ENCODE measurements around the gene BLM.
"Not testable (repeated sequence)": the region's sequence is repeated elsewhere in the genome, so short reads cannot be mapped to it uniquely, and the experiment has no call there.

The BLM gene

GRCh38 chr15:90730290-90730689 lies 13.1 kb downstream of the BLM start:
- no peak for DNase-seq (ENCODE audit: low read depth in 2 of 3, low spot score in 2 of 3)

GRCh38 chr15:90735923-90736322 lies 18.8 kb downstream of the BLM start:
- DNase-seq (ENCODE audit: low read depth in 2 of 3, low spot score in 2 of 3), result no peak

- not testable (repeated sequence) for DNase-seq (ENCODE audit: low read depth in 2 of 3, low spot score in 2 of 3)
Measured at GRCh38 chr15:90740545-90740944, 23.4 kb downstream of the BLM start.

DNA sequence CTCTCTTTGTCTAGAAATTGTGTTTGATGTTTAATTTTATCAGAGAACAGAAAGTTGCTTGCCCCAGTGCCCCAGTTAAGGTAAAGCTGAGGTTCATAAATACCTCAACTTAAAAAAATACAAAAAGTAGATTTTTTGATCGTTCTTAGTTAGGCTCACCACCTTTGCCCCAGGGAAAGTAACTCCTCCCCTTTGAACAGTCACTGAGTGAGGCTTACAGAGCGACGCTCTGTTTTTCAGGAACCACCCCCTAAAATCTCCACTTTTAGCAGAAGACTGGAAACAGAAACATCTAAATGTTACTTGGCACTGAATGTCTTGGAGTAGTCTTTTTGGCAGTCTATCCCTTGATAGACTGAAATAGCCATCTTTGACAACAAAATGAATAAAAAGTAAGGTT lies 24.9 kb downstream of the BLM start:
- DNase-seq (ENCODE audit: low read depth in 2 of 3, low spot score in 2 of 3), result no peak

- DNase-seq (ENCODE audit: low read depth in 2 of 3, low spot score in 2 of 3), result no peak
Measured at GRCh38 chr15:90743407-90743806, 26.3 kb downstream of the BLM start.

GRCh38 chr15:90744759-90745402 lies 27.7 kb downstream of the BLM start:
- DNase-seq (ENCODE audit: low read depth in 2 of 3, low spot score in 2 of 3), result no peak

DNA sequence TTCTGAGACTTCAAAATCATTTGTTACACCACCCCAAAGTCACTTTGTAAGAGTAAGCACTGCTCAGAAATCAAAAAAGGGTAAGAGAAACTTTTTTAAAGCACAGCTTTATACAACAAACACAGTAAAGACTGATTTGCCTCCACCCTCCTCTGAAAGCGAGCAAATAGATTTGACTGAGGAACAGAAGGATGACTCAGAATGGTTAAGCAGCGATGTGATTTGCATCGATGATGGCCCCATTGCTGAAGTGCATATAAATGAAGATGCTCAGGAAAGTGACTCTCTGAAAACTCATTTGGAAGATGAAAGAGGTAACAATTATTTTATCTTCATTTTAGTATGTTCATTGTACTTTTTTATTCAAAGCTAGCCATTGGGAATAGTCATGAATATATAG lies 32.6 kb downstream of the BLM start:
- DNase-seq (ENCODE audit: low read depth in 2 of 3, low spot score in 2 of 3), result no peak

GRCh38 chr15:90750186-90750585 lies 33.0 kb downstream of the BLM start:
- no peak for DNase-seq (ENCODE audit: low read depth in 2 of 3, low spot score in 2 of 3)

- no peak for DNase-seq (ENCODE audit: low read depth in 2 of 3, low spot score in 2 of 3)
Measured at GRCh38 chr15:90751300-90751825, 34.2 kb downstream of the BLM start.

DNA sequence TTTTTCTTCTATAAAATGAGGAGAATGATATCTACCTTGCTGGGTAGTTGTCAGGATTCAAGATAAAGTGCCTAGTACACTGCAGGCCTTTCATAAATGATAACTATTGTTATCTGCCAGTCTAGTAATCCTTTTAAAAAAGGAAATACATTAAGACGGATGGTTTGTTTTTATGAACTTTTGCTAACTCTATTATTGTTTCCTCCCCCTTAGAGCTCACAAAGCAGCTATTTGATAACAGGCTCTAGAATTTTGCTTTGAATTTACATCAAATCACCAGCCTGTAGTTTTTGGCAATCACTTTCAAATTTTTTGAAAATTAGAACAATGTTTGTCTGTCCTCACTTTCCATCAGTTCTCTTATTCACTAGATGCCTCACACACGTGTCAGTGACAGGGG lies 39.8 kb downstream of the BLM start:
- DNase-seq (ENCODE audit: low read depth in 2 of 3, low spot score in 2 of 3), result no peak

DNA sequence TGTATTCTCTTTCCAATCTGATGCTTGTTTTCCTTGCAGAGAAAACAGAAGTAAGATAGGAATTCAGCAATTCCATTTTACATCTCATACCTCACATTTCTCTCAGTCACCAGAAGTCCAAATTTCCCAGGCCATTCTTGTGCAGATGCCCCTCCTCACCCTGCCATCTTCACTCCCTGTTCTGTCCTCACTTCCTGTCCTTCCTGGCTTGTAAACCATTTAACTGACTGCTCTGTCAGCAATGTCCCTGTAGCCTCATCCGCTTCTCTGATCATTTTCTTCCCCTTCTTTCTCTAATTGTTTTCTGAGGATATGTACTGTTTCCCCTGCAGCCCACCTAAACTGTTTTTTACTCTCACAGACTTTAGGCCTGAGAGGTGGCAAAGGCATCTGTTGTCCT lies 40.3 kb downstream of the BLM start:
- DNase-seq (ENCODE audit: low read depth in 2 of 3, low spot score in 2 of 3), result no peak

DNA sequence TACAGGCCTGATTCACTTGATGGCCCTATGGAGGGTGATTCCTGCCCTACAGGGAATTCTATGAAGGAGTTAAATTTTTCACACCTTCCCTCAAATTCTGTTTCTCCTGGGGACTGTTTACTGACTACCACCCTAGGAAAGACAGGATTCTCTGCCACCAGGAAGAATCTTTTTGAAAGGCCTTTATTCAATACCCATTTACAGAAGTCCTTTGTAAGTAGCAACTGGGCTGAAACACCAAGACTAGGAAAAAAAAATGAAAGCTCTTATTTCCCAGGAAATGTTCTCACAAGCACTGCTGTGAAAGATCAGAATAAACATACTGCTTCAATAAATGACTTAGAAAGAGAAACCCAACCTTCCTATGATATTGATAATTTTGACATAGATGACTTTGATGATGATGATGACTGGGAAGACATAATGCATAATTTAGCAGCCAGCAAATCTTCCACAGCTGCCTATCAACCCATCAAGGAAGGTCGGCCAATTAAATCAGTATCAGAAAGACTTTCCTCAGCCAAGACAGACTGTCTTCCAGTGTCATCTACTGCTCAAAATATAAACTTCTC lies 43.6 kb downstream of the BLM start:
- no peak for DNase-seq (ENCODE audit: low read depth in 2 of 3, low spot score in 2 of 3)

- DNase-seq (ENCODE audit: low read depth in 2 of 3, low spot score in 2 of 3), result no peak
Measured at GRCh38 chr15:90761629-90762028, 44.5 kb downstream of the BLM start.

- no peak for DNase-seq (ENCODE audit: low read depth in 2 of 3, low spot score in 2 of 3)
Measured at GRCh38 chr15:90762109-90762508, 45.0 kb downstream of the BLM start.

GRCh38 chr15:90763366-90764099 lies 46.4 kb downstream of the BLM start:
- no peak for DNase-seq (ENCODE audit: low read depth in 2 of 3, low spot score in 2 of 3)

GRCh38 chr15:90765531-90765930 lies 48.4 kb downstream of the BLM start:
- no peak for DNase-seq (ENCODE audit: low read depth in 2 of 3, low spot score in 2 of 3)

DNA sequence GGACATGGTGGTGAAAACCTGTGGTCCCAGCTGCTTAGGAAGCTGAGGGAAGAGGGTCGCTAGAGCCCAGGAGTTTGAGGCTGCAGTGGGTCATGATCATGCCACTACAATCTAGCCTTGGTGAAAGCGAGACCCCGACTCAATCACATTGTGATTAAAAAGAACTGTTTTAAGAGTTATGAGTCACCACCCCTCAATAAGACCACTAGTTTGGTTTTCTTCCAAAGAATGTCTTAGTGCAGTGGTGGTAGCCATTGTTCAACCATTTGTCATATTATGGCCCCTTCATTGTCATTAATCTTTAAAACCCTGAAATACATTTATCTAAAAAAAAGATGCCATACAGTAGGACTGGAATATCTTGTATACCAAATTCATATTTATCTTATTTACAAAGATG lies 48.8 kb downstream of the BLM start:
- no peak for DNase-seq (ENCODE audit: low read depth in 2 of 3, low spot score in 2 of 3)

DNA sequence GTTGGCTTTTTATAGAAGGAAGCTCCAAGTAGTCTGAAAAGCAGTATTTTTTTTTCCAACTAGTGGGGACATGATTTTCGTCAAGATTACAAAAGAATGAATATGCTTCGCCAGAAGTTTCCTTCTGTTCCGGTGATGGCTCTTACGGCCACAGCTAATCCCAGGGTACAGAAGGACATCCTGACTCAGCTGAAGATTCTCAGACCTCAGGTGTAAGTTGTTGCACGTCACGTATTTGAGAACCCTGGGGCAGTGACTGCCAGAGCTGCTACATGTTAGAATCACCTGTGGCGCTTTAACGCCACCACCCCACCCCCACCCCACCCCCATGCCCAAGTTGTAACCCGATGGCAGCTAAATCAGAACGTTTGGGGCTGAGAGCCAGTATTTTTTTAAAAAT lies 52.2 kb downstream of the BLM start:
- DNase-seq (ENCODE audit: low read depth in 2 of 3, low spot score in 2 of 3), result no peak

GRCh38 chr15:90773485-90773884 lies 56.3 kb downstream of the BLM start:
- no peak for DNase-seq (ENCODE audit: low read depth in 2 of 3, low spot score in 2 of 3)

GRCh38 chr15:90774731-90775514 lies 57.8 kb downstream of the BLM start:
- DNase-seq (ENCODE audit: low read depth in 2 of 3, low spot score in 2 of 3), result no peak

GRCh38 chr15:90780916-90781315 lies 63.8 kb downstream of the BLM start:
- no peak for DNase-seq (ENCODE audit: low read depth in 2 of 3, low spot score in 2 of 3)

GRCh38 chr15:90782442-90782841 lies 65.3 kb downstream of the BLM start:
- no peak for DNase-seq (ENCODE audit: low read depth in 2 of 3, low spot score in 2 of 3)

Data from activated CD8-positive, alpha-beta memory T cell treated with anti-CD3 and anti-CD28 coated beads for 48 hours (primary cell).